ENCODE data around the gene OSER1. TPM values are rescaled to one million over a fixed set of nuclear protein-coding genes. Genes with fewer than 3 reads are reported as not detected.
A peak's percentile ranks its signal among the peaks of the same experiment; 100 is the strongest.

Gene OSER1
- polyA plus RNA-seq, 1 donor: 54.8 TPM

- DNase-seq: no peak
These were observed 18.1 kb upstream of the OSER1 start for GRCh38 chr20:44228465-44229258.

GRCh38 chr20:44224637-44225036 is 14.1 kb upstream of the OSER1 start:
- no peak for DNase-seq

GRCh38 chr20:44223721-44224120 is 13.2 kb upstream of the OSER1 start:
- no peak for DNase-seq

- DNase-seq: no peak
These were observed 12.2 kb upstream of the OSER1 start for GRCh38 chr20:44222633-44223368.

GRCh38 chr20:44222027-44222426 is 11.5 kb upstream of the OSER1 start:
- DNase-seq: no peak

- DNase-seq: no peak
These were observed 10.9 kb upstream of the OSER1 start for GRCh38 chr20:44221368-44221954.

GRCh38 chr20:44219791-44220190 is 9.2 kb upstream of the OSER1 start:
- no peak for DNase-seq

GRCh38 chr20:44219170-44219730 is 8.7 kb upstream of the OSER1 start:
- DNase-seq: no peak

- no peak for DNase-seq
These were observed 7.9 kb upstream of the OSER1 start for GRCh38 chr20:44218446-44218845.

GRCh38 chr20:44217342-44218092 is 6.9 kb upstream of the OSER1 start:
- peak; percentile 31 for DNase-seq

GRCh38 chr20:44215125-44215524 is 4.6 kb upstream of the OSER1 start:
- peak; percentile 59 for DNase-seq

- DNase-seq: no peak
These were observed 2.2 kb upstream of the OSER1 start for GRCh38 chr20:44212792-44213191.

- no peak for DNase-seq
These were observed 837 bp upstream of the OSER1 start for GRCh38 chr20:44211177-44212039.

- peak; percentile 26 for DNase-seq
These were observed 725 bp downstream of the OSER1 start for GRCh38 chr20:44209686-44210405.

GRCh38 chr20:44208770-44209169 is 1.8 kb downstream of the OSER1 start:
- no peak for DNase-seq

GRCh38 chr20:44208165-44208564 is 2.4 kb downstream of the OSER1 start:
- no peak for DNase-seq

- no peak for DNase-seq
These were observed 3.3 kb downstream of the OSER1 start for GRCh38 chr20:44207126-44207723.

- DNase-seq: no peak
These were observed 4.4 kb downstream of the OSER1 start for GRCh38 chr20:44206132-44206531.

- no peak for DNase-seq
These were observed 5.7 kb downstream of the OSER1 start for GRCh38 chr20:44204832-44205215.

All from left kidney (tissue), 2 donors.